HCT116 (cell line): Measurements from ENCODE around the gene SLC25A39. TPM values are rescaled to one million over a fixed set of nuclear protein-coding genes. Genes with fewer than 3 reads are reported as not detected.

Source experiments
- ATAC-seq: fragments of 200-7000 bp; cut with Tn5 transposase; 2 replicates; pipeline ENCODE4 v1.9.1; 2020; ENCODE audit warnings: mild to moderate bottlenecking, moderate library complexity
- BruUV-seq: library from RNA; stranded (reverse); fragments of 400-500 nt; replicated peaks from 2 replicates; lab custom pipeline; 2021; lab: Mats Ljungman, UMichigan
- CTCF ChIA-PET: fragments of 300-600 bp; sonication (Branson Sonifier 250); formaldehyde crosslinking; loops from one replicate; lab custom pipeline; 2021; ENCODE audit warnings: antibody characterized with exemption; lab: Charles Lee
- POLR2A ChIA-PET: fragments of 300-600, 350-600 bp; sonication (Branson Sonifier 250); formaldehyde crosslinking; loops from one replicate; lab custom pipeline; 2021; ENCODE audit warnings: antibody characterized with exemption; lab: Charles Lee
- RAD21 ChIA-PET, 2 experiments: fragments of 300-600 bp; sonication (Branson Sonifier 250); formaldehyde crosslinking; loops; one replicate each; lab custom pipeline; 2023; ENCODE audit warnings: low total read pairs in 2 of 2; ENCODE audit not compliant: uncharacterized antibody in 2 of 2, unreplicated experiment in 2 of 2, low non-redundant PET in 1 of 2; lab: Charles Lee
- DNase-seq: peaks from one replicate; pipeline ENCODE4 v3.0.0-alpha.2; 2010; ENCODE audit warnings: low read depth, low spot score
- H2AFZ ChIP-seq: fragments of 200-600 bp; shearing (Covaris generic), sonication (generic); 2 replicates; pipeline ENCODE4 v1.6.1; 2017; ENCODE audit warnings: low read depth, mixed run types, mixed read lengths, antibody characterized with exemption, low read length; ENCODE audit not compliant: poor library complexity, severe bottlenecking
- H3K27ac ChIP-seq: 2 replicates; pipeline ENCODE4 v1.5.1; 2012; ENCODE audit warnings: low read depth, low read length
- H3K27me3 ChIP-seq: fragments of 200-600 bp; sonication (generic); 2 replicates; pipeline ENCODE4 v1.6.1; 2016; ENCODE audit warnings: mixed run types, low read length, mixed read lengths; ENCODE audit not compliant: insufficient read depth
- H3K36me3 ChIP-seq, 2 experiments: fragments of 200-500 bp in 1 of 2; fragments of 200-600 bp in 1 of 2; sonication (Bioruptor generic) in 1 of 2; sonication (generic) in 1 of 2; 2 replicates each; pipeline versions ENCODE4 v1.5.1 to v1.6.1; 2014 to 2016; ENCODE audit warnings: low read length in 2 of 2, inconsistent platforms in 1 of 2, mixed read lengths in 1 of 2, mixed run types in 1 of 2; ENCODE audit not compliant: insufficient read depth in 2 of 2, control insufficient read depth in 1 of 2
- H3K4me1 ChIP-seq, 2 experiments: fragments of 200-600 bp in 1 of 2; sonication (generic) in 1 of 2; 2 replicates each; pipeline versions ENCODE4 v1.5.1 to v1.6.1; 2012 to 2017; ENCODE audit warnings: low read length in 2 of 2, inconsistent platforms in 1 of 2, mild to moderate bottlenecking in 1 of 2, mixed read lengths in 1 of 2, mixed run types in 1 of 2, moderate library complexity in 1 of 2; ENCODE audit not compliant: insufficient read depth in 2 of 2, control insufficient read depth in 1 of 2
- H3K4me2 ChIP-seq: fragments of 200-600 bp; sonication (generic); 2 replicates; pipeline ENCODE4 v1.6.1; 2017; ENCODE audit warnings: mixed run types, low read length, mixed read lengths
- H3K4me3 ChIP-seq, 2 experiments: fragments of 200-600 bp in 1 of 2; sonication (generic) in 1 of 2; replicated peaks in 1 of 2; 2 replicates each; pipeline ENCODE4 v1.5.1; 2011 to 2016; ENCODE audit warnings: low read length in 2 of 2, control low read depth in 1 of 2, low read depth in 1 of 2, mild to moderate bottlenecking in 1 of 2, mixed read lengths in 1 of 2, mixed run types in 1 of 2
- H3K79me2 ChIP-seq: fragments of 200-600 bp; sonication (generic); 2 replicates; pipeline ENCODE4 v1.6.1; 2017; ENCODE audit warnings: mild to moderate bottlenecking, mixed run types, low read length, moderate library complexity, mixed read lengths; ENCODE audit not compliant: insufficient read depth
- H3K9ac ChIP-seq: fragments of 200-600 bp; sonication (generic); 2 replicates; pipeline ENCODE4 v1.6.1; 2016; ENCODE audit warnings: low read length, mixed read lengths
- H3K9me2 ChIP-seq: fragments of 200-600 bp; sonication (generic), shearing (Covaris generic); 2 replicates; pipeline ENCODE4 v1.6.1; 2017; ENCODE audit warnings: mixed run types, mild to moderate bottlenecking, moderate library complexity; ENCODE audit not compliant: insufficient read depth
- H3K9me3 ChIP-seq, 2 experiments: fragments of 200-500 bp in 1 of 2; fragments of 200-600 bp in 1 of 2; sonication (Bioruptor generic) in 1 of 2; sonication (generic) in 1 of 2; 2 replicates each; pipeline ENCODE4 v1.6.1; 2014 to 2017; ENCODE audit warnings: low read length in 2 of 2, mixed read lengths in 2 of 2, inconsistent platforms in 1 of 2, low read depth in 1 of 2, mild to moderate bottlenecking in 1 of 2, mixed run types in 1 of 2, moderate library complexity in 1 of 2; ENCODE audit not compliant: control insufficient read depth in 1 of 2, insufficient read depth in 1 of 2
- H4K20me1 ChIP-seq: fragments of 200-600 bp; sonication (generic), shearing (Covaris generic); 2 replicates; pipeline ENCODE4 v1.6.1; 2017; ENCODE audit warnings: mixed run types, mild to moderate bottlenecking, moderate library complexity; ENCODE audit not compliant: insufficient read depth
- EZH2 ChIP-seq: fragments of 200-600 bp; sonication (generic); IDR thresholded peaks from 2 replicates; pipeline ENCODE4 v1.6.1; 2017; ENCODE audit warnings: antibody characterized with exemption, mixed run types
- EZH2phosphoT487 ChIP-seq: fragments of 200-600 bp; IDR thresholded peaks from 2 replicates; pipeline ENCODE4 v1.6.1; 2018; ENCODE audit warnings: antibody characterized with exemption, borderline replicate concordance
- MAX ChIP-seq: IDR thresholded peaks from 2 replicates; pipeline ENCODE4 v1.6.1; 2012
- REST ChIP-seq: IDR thresholded peaks from 2 replicates; pipeline ENCODE4 v1.6.1; 2012; ENCODE audit warnings: low read depth
- ZFX ChIP-seq: fragments of 450-650 bp; IDR thresholded peaks from 2 replicates; pipeline ENCODE4 v1.6.1; 2017
- intact Hi-C: fragments of 100-400 bp; cut with micrococcal nuclease; formaldehyde crosslinking; loops from 2 replicates; pipeline ENCODE4 v1.10.0; 2022
- total RNA-seq: library from RNA; stranded (reverse); gene quantifications from one replicate; pipeline ENCODE4 v1.2.1, GENCODE V29; 2021; ENCODE audit not compliant: unreplicated experiment

Gene SLC25A39
- total RNA-seq, 1 experiment from 2014 or later: 326 TPM

GRCh38 chr17:44314031-44314430 lies 10.6 kb downstream of the SLC25A39 start:
- Histone ChIP-seq H3K4me3 (no peak overlapping the region), H3K4me1 (peaks cover 6 to 46% of the 10 kb centered on the region in 2 experiments; a peak in 3 of 4 replicates), H2AFZ (no peak overlapping the region), H3K36me3 (no peaks in the 10 kb centered on the region), H4K20me1 (no peaks in the 10 kb centered on the region), H3K27ac (no peak overlapping the region), H3K9me3 (no peaks in the 10 kb centered on the region), H3K79me2 (no peaks in the 10 kb centered on the region), H3K27me3 (no peaks in the 10 kb centered on the region), H3K9ac (no peak overlapping the region), H3K9me2 (no peaks in the 10 kb centered on the region), H3K4me2 (peak overlapping the region; percentile 73; the same call in 1 of the 2 replicates)
- BruUV-seq: no TSS peak
- intact Hi-C loops: no loop called here
- POLR2A ChIA-PET: no interaction called here
- CTCF ChIA-PET: no interaction called here
- RAD21 ChIA-PET: no interaction called here
- ATAC-seq (no peak), DNase-seq (no peak)
- TF ChIP-seq EZH2 (no peak), EZH2phosphoT487 (no peak), MAX (no peak), REST (no peak), ZFX (no peak)
